ENCODE results near the gene HIP1R.
"Not testable (repeated sequence)": the region's sequence is repeated elsewhere in the genome, so short reads cannot be mapped to it uniquely, and the experiment has no call there.

Gene HIP1R

GRCh38 chr12:122793685-122794106 lies 41.6 kb upstream of the HIP1R start:
- DNase-seq (ENCODE audit: low spot score), result peak; percentile 66
- TF ChIP-seq, protein P1, sequence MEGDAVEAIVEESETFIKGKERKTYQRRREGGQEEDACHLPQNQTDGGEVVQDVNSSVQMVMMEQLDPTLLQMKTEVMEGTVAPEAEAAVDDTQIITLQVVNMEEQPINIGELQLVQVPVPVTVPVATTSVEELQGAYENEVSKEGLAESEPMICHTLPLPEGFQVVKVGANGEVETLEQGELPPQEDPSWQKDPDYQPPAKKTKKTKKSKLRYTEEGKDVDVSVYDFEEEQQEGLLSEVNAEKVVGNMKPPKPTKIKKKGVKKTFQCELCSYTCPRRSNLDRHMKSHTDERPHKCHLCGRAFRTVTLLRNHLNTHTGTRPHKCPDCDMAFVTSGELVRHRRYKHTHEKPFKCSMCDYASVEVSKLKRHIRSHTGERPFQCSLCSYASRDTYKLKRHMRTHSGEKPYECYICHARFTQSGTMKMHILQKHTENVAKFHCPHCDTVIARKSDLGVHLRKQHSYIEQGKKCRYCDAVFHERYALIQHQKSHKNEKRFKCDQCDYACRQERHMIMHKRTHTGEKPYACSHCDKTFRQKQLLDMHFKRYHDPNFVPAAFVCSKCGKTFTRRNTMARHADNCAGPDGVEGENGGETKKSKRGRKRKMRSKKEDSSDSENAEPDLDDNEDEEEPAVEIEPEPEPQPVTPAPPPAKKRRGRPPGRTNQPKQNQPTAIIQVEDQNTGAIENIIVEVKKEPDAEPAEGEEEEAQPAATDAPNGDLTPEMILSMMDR (IDR thresholded peaks at IDR 0.05; ENCODE audit: extremely low read depth, insufficient read depth, missing control alignments), result peak; percentile 58
- in situ Hi-C loops (cut with MboI; ENCODE audit: low pct_unique_long_range_greater_than_20kb, low sequenced_read_pairs, unreplicated experiment), result no loop called here

- DNase-seq (ENCODE audit: low spot score), result no peak
- TF ChIP-seq, protein P1 (IDR thresholded peaks at IDR 0.05; ENCODE audit: extremely low read depth, insufficient read depth, missing control alignments), result no peak
- in situ Hi-C loops (cut with MboI; ENCODE audit: low pct_unique_long_range_greater_than_20kb, low sequenced_read_pairs, unreplicated experiment), result no loop called here
Measured at GRCh38 chr12:122795807-122796206, 39.5 kb upstream of the HIP1R start.

DNA sequence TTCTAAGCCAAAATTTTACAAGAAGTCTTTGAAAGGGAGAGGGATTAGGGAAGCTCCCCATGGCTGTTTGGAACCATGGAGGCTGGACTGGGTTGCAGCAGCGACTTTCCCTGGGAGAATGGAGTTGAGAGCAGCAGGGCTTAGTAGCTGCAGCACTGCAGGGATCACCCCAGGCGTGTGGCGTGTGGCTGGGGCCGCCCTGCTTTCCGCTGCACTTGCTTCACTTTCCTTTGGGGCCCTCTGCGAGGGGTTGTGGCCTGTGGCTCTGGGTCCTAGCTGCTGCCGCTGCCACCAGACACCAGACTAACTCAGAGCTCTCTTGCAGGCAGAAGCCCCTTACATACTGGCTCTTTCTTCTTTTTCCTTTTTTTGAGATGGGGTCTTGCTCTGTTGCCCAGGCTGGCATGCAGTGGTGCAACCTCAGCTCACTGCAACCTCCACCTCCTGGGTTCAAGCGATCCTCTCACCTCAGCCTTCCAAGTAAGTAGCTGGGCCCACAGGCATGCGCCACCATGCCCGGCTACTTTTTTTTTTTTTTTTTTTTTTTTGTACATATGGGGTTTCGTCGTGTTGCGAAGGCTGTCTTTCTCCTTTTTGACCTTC lies 35.5 kb upstream of the HIP1R start:
- in situ Hi-C loops (cut with MboI; ENCODE audit: low pct_unique_long_range_greater_than_20kb, low sequenced_read_pairs, unreplicated experiment), result no loop called here
- DNase-seq (ENCODE audit: low spot score), result peak; percentile 19
- TF ChIP-seq, protein P1 (IDR thresholded peaks at IDR 0.05; ENCODE audit: extremely low read depth, insufficient read depth, missing control alignments), result no peak

GRCh38 chr12:122803937-122804336 lies 31.3 kb upstream of the HIP1R start:
- in situ Hi-C loops (cut with MboI; ENCODE audit: low pct_unique_long_range_greater_than_20kb, low sequenced_read_pairs, unreplicated experiment), result no loop called here
- DNase-seq (ENCODE audit: low spot score), result no peak
- TF ChIP-seq, protein P1 (IDR thresholded peaks at IDR 0.05; ENCODE audit: extremely low read depth, insufficient read depth, missing control alignments), result no peak

DNA sequence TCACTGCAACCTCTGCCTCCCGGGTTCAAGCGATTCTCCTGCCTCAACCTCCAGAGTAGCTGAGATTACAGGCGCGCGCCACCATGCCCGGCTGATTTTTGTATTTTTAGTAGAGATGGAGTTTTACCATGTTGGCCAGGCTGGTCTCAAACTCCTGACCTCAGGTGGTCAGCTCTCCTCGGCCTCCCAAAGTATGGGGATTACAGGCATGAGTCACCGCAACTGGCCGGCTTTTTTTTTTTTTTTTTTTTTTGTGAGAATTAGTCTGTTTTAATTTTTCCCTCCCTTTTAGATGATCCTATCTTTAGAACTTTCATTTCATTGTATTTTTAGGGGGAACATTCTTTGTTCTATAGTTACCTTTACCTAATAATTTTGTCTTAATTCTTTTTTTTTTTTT lies 30.3 kb upstream of the HIP1R start:
- not testable (repeated sequence) for DNase-seq (ENCODE audit: low spot score)

GRCh38 chr12:122807651-122808050 lies 27.6 kb upstream of the HIP1R start:
- no peak for DNase-seq (ENCODE audit: low spot score)
- in situ Hi-C loops (cut with MboI; ENCODE audit: low pct_unique_long_range_greater_than_20kb, low sequenced_read_pairs, unreplicated experiment), result no loop called here
- TF ChIP-seq, protein P1 (IDR thresholded peaks at IDR 0.05; ENCODE audit: extremely low read depth, insufficient read depth, missing control alignments), result no peak

More for the DNA sequence above, 30.3 kb upstream of the HIP1R start:
- in situ Hi-C loops (cut with MboI; ENCODE audit: low pct_unique_long_range_greater_than_20kb, low sequenced_read_pairs, unreplicated experiment), result not testable (repeated sequence)

GRCh38 chr12:122811777-122812176 lies 23.5 kb upstream of the HIP1R start:
- TF ChIP-seq, protein P1 (IDR thresholded peaks at IDR 0.05; ENCODE audit: extremely low read depth, insufficient read depth, missing control alignments), result no peak
- DNase-seq (ENCODE audit: low spot score), result no peak
- in situ Hi-C loops (cut with MboI; ENCODE audit: low pct_unique_long_range_greater_than_20kb, low sequenced_read_pairs, unreplicated experiment), result no loop called here

All from GM13977 (cell line).